ENCODE results near the gene NAT9. TPM values are rescaled to one million over a fixed set of nuclear protein-coding genes. Genes with fewer than 3 reads are reported as not detected.

Gene NAT9
- total RNA-seq, 4 donors from 2014 or later: 18.3 to 34.4 (median 27.6) TPM

GRCh38 chr17:74746922-74747321 is 29.2 kb downstream of the NAT9 start:
- 46% methylated on average over 6 of the region's 6 CpGs; no CpG with 5 or more reads in 1 of the 2 donors for WGBS, 2 donors (ENCODE audit: low coverage in 1 of 2)
- H3K27ac ChIP-seq: peak overlapping the region in 3 of 4 donors; percentile 1 to 93 (median 90)
- no peaks in the 10 kb centered on the region for H3K36me3 ChIP-seq
- intact Hi-C loops (cut with DNase I; ENCODE audit: low total_unique reads): no loop called here
- H3K27me3 ChIP-seq: no peaks in the 10 kb centered on the region
- no peak for DNase-seq
- no peaks in the 10 kb centered on the region for H3K9me3 ChIP-seq
- H3K4me3 ChIP-seq: no peak overlapping the region
- in situ Hi-C loops (cut with MboI; ENCODE audit: low pct_ligation_motif_present in 1 of 4, low pct_unique_long_range_greater_than_20kb in 1 of 4, low sequenced_read_pairs in 3 of 4): loop anchor here in 2 of 4 donors (25.0 kb wide), 1 partner anchor 115 kb away; the partner anchor contains the start of genes FDXR (in 2 of the 2) and GRIN2C (in 2 of the 2)
- TF ChIP-seq POLR2A (IDR thresholded peaks at IDR 0.05) (no peak), EP300 (IDR thresholded peaks at IDR 0.05; ENCODE audit: low read depth) (no peak), CTCF (IDR thresholded peaks at IDR 0.05) (no peak), POLR2AphosphoS5 (IDR thresholded peaks at IDR 0.05) (no peak)
- H3K4me1 ChIP-seq: peaks cover 10 to 74% (median 37%) of the 10 kb centered on the region in 4 donors

GRCh38 chr17:74746376-74746775 is 29.8 kb downstream of the NAT9 start:
- H3K9me3 ChIP-seq: no peaks in the 10 kb centered on the region
- in situ Hi-C loops (cut with MboI; ENCODE audit: low pct_ligation_motif_present in 1 of 4, low pct_unique_long_range_greater_than_20kb in 1 of 4, low sequenced_read_pairs in 3 of 4): loop anchor here in 2 of 4 donors (25.0 kb wide), 1 partner anchor 116 kb away; the partner anchor contains the start of genes FDXR (in 2 of the 2) and GRIN2C (in 2 of the 2)
- H3K27ac ChIP-seq: peak overlapping the region in 1 of 4 donors; percentile 93
- H3K27me3 ChIP-seq: no peaks in the 10 kb centered on the region
- intact Hi-C loops (cut with DNase I; ENCODE audit: low total_unique reads): no loop called here
- H3K4me1 ChIP-seq: peaks cover 10 to 73% (median 34%) of the 10 kb centered on the region in 4 donors
- no peaks in the 10 kb centered on the region for H3K36me3 ChIP-seq
- TF ChIP-seq EP300 (IDR thresholded peaks at IDR 0.05; ENCODE audit: low read depth) (no peak), POLR2AphosphoS5 (IDR thresholded peaks at IDR 0.05) (no peak), POLR2A (IDR thresholded peaks at IDR 0.05) (no peak), CTCF (IDR thresholded peaks at IDR 0.05) (no peak)
- 80 to 87% methylated on average over 2 to 5 of the region's 5 CpGs for WGBS, 2 donors (ENCODE audit: low coverage in 1 of 2)
- H3K4me3 ChIP-seq: no peak overlapping the region
- DNase-seq: no peak

- no peak for DNase-seq
- no peak for TF ChIP-seq POLR2AphosphoS5 (IDR thresholded peaks at IDR 0.05)
- no peaks in the 10 kb centered on the region for H3K36me3 ChIP-seq
- peaks cover 3% of the 10 kb centered on the region for H3K27me3 ChIP-seq
- H3K4me1 ChIP-seq: peaks cover 10 to 67% (median 29%) of the 10 kb centered on the region in 4 donors
- no peak overlapping the region for H3K4me3 ChIP-seq
- in situ Hi-C loops (cut with MboI; ENCODE audit: low pct_ligation_motif_present in 1 of 4, low pct_unique_long_range_greater_than_20kb in 1 of 4, low sequenced_read_pairs in 3 of 4): loop anchor here in 2 of 4 donors (25.0 kb wide), 1 partner anchor 117 kb away; the partner anchor contains the start of genes FDXR (in 2 of the 2) and GRIN2C (in 2 of the 2)
- no peaks in the 10 kb centered on the region for H3K9me3 ChIP-seq
- 63 to 91% methylated on average over 5 to 8 of the region's 8 CpGs for WGBS, 2 donors (ENCODE audit: low coverage in 1 of 2)
- peak overlapping the region in 3 of 4 donors; percentile 63 to 68 (median 64) for H3K27ac ChIP-seq
- intact Hi-C loops (cut with DNase I; ENCODE audit: low total_unique reads): loop anchor here (2.0 kb wide), 1 partner anchor 119 kb away; no protein-coding TSS in a partner anchor
These were observed 30.5 kb downstream of the NAT9 start for GRCh38 chr17:74745548-74746177.

GRCh38 chr17:74744714-74745547 is 31.2 kb downstream of the NAT9 start:
- Histone ChIP-seq H3K9me3 (no peaks in the 10 kb centered on the region), H3K27ac (peak overlapping the region; percentile 45 to 68 (median 64)), H3K36me3 (no peaks in the 10 kb centered on the region), H3K4me3 (peak overlapping the region in 1 of 4 donors; percentile 19), H3K4me1 (peaks cover 7 to 59% (median 23%) of the 10 kb centered on the region in 4 donors), H3K27me3 (peaks cover 6% of the 10 kb centered on the region)
- TF ChIP-seq POLR2A (IDR thresholded peaks at IDR 0.05): peak; percentile 57
- TF ChIP-seq CTCF (IDR thresholded peaks at IDR 0.05): peak; percentile 99 to 100 (median 100)
- TF ChIP-seq EP300 (IDR thresholded peaks at IDR 0.05; ENCODE audit: low read depth): no peak
- peak in 2 of 3 donors; percentile 75 to 78 for TF ChIP-seq POLR2AphosphoS5 (IDR thresholded peaks at IDR 0.05)
- intact Hi-C loops (cut with DNase I; ENCODE audit: low total_unique reads) (loop anchor here (2.0 kb wide), 1 partner anchor 120 kb away; no protein-coding TSS in a partner anchor), in situ Hi-C loops (cut with MboI; ENCODE audit: low pct_ligation_motif_present in 1 of 4, low pct_unique_long_range_greater_than_20kb in 1 of 4, low sequenced_read_pairs in 3 of 4) (loop anchor here in 2 of 4 donors (25.0 kb wide), 1 partner anchor 117 kb away; the partner anchor contains the start of genes FDXR (in 2 of the 2) and GRIN2C (in 2 of the 2))
- DNase-seq: peak; percentile 94
- 35 to 100% methylated on average over 1 to 24 of the region's 24 CpGs for WGBS, 2 donors (ENCODE audit: low coverage in 1 of 2)
